ENCODE measurements around the gene KRTAP5-8.

- TF ChIP-seq EZH2 (IDR thresholded peaks at IDR 0.05; ENCODE audit: low read length, missing control alignments): no peak
- TF ChIP-seq, protein P1, sequence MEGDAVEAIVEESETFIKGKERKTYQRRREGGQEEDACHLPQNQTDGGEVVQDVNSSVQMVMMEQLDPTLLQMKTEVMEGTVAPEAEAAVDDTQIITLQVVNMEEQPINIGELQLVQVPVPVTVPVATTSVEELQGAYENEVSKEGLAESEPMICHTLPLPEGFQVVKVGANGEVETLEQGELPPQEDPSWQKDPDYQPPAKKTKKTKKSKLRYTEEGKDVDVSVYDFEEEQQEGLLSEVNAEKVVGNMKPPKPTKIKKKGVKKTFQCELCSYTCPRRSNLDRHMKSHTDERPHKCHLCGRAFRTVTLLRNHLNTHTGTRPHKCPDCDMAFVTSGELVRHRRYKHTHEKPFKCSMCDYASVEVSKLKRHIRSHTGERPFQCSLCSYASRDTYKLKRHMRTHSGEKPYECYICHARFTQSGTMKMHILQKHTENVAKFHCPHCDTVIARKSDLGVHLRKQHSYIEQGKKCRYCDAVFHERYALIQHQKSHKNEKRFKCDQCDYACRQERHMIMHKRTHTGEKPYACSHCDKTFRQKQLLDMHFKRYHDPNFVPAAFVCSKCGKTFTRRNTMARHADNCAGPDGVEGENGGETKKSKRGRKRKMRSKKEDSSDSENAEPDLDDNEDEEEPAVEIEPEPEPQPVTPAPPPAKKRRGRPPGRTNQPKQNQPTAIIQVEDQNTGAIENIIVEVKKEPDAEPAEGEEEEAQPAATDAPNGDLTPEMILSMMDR (conservative IDR thresholded peaks at IDR 0.05 in 1 of 2, IDR thresholded peaks at IDR 0.05 in 1 of 2; ENCODE audit: low read depth in 1 of 2, low read length in 2 of 2): no peak
Measured at GRCh38 chr11:71537537-71537936, 288 bp upstream of the KRTAP5-8 start.

Measured in fibroblast of lung (primary cell).